VCaP (cell line): ENCODE results near the gene KCNQ5.

Source experiments
- H3K27ac ChIP-seq: fragments of 450-650 bp; 2 replicates; pipeline ENCODE4 v1.5.1; 2017
- TF ChIP-seq, protein P1 (sequence below): fragments of 450-650 bp; conservative IDR thresholded peaks from 2 replicates; pipeline ENCODE4 v1.5.1; 2017; ENCODE audit warnings: mild to moderate bottlenecking, moderate library complexity

Gene KCNQ5

DNA sequence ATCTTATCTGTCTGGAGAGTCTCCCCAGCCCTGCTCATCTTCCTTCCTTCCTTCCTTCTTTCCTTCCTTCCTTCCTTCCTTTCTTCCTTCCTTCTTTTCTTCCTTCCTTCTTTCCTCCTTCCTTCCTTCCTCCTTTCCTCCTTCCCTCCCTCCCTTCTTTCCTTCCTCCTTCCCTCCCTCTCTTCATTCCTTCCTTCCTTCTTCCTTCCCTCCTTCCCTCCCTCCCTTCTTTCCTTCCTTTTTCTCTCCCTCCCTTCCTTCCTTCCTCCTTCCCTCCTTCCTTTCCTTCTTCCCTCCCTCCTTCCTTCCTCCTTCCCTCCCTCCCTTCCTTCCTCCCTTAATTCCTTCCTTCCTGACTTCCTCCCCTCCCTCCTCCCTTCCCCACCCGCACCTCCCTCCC, 319.4 kb downstream of the KCNQ5 start:
- H3K27ac ChIP-seq: no peak overlapping the region
- TF ChIP-seq, protein P1, sequence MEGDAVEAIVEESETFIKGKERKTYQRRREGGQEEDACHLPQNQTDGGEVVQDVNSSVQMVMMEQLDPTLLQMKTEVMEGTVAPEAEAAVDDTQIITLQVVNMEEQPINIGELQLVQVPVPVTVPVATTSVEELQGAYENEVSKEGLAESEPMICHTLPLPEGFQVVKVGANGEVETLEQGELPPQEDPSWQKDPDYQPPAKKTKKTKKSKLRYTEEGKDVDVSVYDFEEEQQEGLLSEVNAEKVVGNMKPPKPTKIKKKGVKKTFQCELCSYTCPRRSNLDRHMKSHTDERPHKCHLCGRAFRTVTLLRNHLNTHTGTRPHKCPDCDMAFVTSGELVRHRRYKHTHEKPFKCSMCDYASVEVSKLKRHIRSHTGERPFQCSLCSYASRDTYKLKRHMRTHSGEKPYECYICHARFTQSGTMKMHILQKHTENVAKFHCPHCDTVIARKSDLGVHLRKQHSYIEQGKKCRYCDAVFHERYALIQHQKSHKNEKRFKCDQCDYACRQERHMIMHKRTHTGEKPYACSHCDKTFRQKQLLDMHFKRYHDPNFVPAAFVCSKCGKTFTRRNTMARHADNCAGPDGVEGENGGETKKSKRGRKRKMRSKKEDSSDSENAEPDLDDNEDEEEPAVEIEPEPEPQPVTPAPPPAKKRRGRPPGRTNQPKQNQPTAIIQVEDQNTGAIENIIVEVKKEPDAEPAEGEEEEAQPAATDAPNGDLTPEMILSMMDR: no peak

- no peak overlapping the region for H3K27ac ChIP-seq
- TF ChIP-seq, protein P1: no peak
Measured at GRCh38 chr6:72941751-72942150, 319.9 kb downstream of the KCNQ5 start.

DNA sequence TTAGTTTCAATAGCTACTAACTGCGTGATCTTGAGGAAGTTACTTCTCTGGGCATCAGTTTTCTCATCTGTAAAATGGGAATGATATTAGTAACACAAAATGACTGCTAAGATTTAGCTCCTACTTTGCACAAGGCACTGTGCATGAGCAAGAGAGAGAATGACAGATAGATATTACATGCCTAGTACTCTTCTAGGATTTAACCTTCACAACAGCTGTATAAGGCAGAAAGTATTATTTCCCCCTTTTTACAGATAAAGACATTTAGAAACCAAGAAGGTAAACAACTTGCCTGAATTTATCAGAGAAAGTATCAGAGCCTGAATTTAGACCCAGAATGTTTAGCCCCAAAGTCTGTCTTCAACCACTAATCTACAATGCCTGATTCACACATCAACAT, 321.8 kb downstream of the KCNQ5 start:
- TF ChIP-seq, protein P1: no peak
- H3K27ac ChIP-seq: no peak overlapping the region

DNA sequence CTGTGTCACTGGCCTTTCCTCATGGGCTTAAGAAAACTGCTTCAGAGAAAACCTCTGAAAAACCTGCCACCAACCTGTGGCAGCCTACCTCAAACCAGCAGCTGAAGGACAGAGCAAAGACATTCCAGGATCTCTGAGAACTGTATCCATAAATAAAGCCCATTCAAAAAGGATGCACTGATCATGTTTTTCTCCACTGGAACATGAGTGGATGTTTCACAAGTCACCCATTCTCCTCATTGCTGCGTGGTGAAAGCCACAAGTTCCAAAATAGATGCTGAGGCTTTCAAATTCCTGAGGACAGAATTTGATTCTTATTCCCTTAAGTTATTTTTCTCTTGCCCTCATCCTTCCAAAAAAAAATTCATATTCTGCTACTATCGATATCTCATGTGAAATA, 322.8 kb downstream of the KCNQ5 start:
- no peak overlapping the region for H3K27ac ChIP-seq
- TF ChIP-seq, protein P1: no peak

DNA sequence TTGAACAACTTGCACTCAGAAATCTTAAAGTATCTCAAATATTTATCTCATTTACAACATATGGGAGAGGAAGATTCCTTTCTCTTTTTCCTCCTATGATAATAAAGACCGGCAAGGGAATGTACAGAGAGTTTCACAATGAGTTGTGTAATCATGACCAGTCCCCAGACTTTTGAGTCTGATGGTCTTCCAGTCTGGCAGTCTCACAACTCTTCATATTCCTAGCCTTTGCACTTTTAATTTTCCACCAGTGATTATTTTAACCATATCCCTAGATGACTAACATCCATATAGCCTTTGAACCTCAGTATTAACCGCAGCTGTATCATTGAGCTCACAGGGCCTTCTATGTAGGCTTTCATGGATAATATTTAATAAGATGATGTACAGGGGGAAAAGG, 324.9 kb downstream of the KCNQ5 start:
- TF ChIP-seq, protein P1: no peak
- H3K27ac ChIP-seq: no peak overlapping the region

- H3K27ac ChIP-seq: no peak overlapping the region
- TF ChIP-seq, protein P1: no peak
Measured at GRCh38 chr6:72947534-72947933, 325.7 kb downstream of the KCNQ5 start.

- TF ChIP-seq, protein P1: no peak
- H3K27ac ChIP-seq: no peak overlapping the region
Measured at GRCh38 chr6:72948153-72948552, 326.3 kb downstream of the KCNQ5 start.
